GM23338 (cell line): Measurements from ENCODE around the gene ZNF354C.

ENCODE experiments used
- CREB1 ChIP-seq: fragments of 250-450 bp; sonication (Bioruptor Pico); IDR thresholded peaks from 2 replicates; pipeline ENCODE4 v1.5.0; 2020; ENCODE audit warnings: low read depth, mild to moderate bottlenecking, moderate library complexity
- EZH2 ChIP-seq: fragments of 200-600 bp; sonication (generic); IDR thresholded peaks from one replicate; pipeline ENCODE4 v1.8.0; 2017; ENCODE audit warnings: antibody characterized with exemption, mild to moderate bottlenecking, low read depth; ENCODE audit not compliant: unreplicated experiment
- EZH2phosphoT487 ChIP-seq: fragments of 200-600 bp; sonication (generic); IDR thresholded peaks from one replicate; pipeline ENCODE4 v1.8.1; 2018; ENCODE audit warnings: antibody characterized with exemption; ENCODE audit not compliant: unreplicated experiment
- JUNB ChIP-seq: IDR thresholded peaks from one replicate; pipeline ENCODE4 v1.6.1; 2016; ENCODE audit warnings: antibody characterized with exemption; ENCODE audit not compliant: unreplicated experiment
- NANOG ChIP-seq: IDR thresholded peaks from 2 replicates; pipeline ENCODE4 v1.6.1; 2016; ENCODE audit warnings: antibody characterized with exemption, borderline replicate concordance
- POLR2AphosphoS5 ChIP-seq: IDR thresholded peaks from 2 replicates; pipeline ENCODE4 v1.6.1; 2016; ENCODE audit warnings: antibody characterized with exemption, low read depth
- STAT1 ChIP-seq: IDR thresholded peaks from one replicate; pipeline ENCODE4 v1.6.1; 2016; ENCODE audit warnings: antibody characterized with exemption; ENCODE audit not compliant: unreplicated experiment
- ZNF114 ChIP-seq: fragments of 250-450 bp; sonication (Bioruptor Pico); IDR thresholded peaks from 2 replicates; pipeline ENCODE4 v1.5.0; 2020; ENCODE audit warnings: mild to moderate bottlenecking, moderate library complexity
- ZNF331 ChIP-seq: fragments of 250-450 bp; sonication (Bioruptor Pico); IDR thresholded peaks from 2 replicates; pipeline ENCODE4 v1.5.0; 2020; ENCODE audit warnings: low read depth, mild to moderate bottlenecking, moderate library complexity
- TF ChIP-seq, protein P1 (sequence below): IDR thresholded peaks from one replicate; pipeline ENCODE4 v1.6.1; 2018; ENCODE audit warnings: antibody characterized with exemption; ENCODE audit not compliant: unreplicated experiment
- TF ChIP-seq, protein P2 (sequence below), 2 experiments: fragments of 200-600 bp in 1 of 2; sonication (generic) in 1 of 2; conservative IDR thresholded peaks; 2 replicates each; pipeline versions ENCODE4 v1.5.1 to v1.6.1; 2016 to 2017; ENCODE audit warnings: antibody characterized with exemption in 2 of 2, low read depth in 2 of 2, mild to moderate bottlenecking in 2 of 2, moderate library complexity in 1 of 2
- TF ChIP-seq, protein P3 (sequence below): IDR thresholded peaks from 2 replicates; pipeline ENCODE4 v1.6.1; 2016; ENCODE audit warnings: antibody characterized with exemption

- TF ChIP-seq CREB1 (CRISPR knock-in tag): no peak
- no peak for TF ChIP-seq EZH2
- TF ChIP-seq, protein P1, sequence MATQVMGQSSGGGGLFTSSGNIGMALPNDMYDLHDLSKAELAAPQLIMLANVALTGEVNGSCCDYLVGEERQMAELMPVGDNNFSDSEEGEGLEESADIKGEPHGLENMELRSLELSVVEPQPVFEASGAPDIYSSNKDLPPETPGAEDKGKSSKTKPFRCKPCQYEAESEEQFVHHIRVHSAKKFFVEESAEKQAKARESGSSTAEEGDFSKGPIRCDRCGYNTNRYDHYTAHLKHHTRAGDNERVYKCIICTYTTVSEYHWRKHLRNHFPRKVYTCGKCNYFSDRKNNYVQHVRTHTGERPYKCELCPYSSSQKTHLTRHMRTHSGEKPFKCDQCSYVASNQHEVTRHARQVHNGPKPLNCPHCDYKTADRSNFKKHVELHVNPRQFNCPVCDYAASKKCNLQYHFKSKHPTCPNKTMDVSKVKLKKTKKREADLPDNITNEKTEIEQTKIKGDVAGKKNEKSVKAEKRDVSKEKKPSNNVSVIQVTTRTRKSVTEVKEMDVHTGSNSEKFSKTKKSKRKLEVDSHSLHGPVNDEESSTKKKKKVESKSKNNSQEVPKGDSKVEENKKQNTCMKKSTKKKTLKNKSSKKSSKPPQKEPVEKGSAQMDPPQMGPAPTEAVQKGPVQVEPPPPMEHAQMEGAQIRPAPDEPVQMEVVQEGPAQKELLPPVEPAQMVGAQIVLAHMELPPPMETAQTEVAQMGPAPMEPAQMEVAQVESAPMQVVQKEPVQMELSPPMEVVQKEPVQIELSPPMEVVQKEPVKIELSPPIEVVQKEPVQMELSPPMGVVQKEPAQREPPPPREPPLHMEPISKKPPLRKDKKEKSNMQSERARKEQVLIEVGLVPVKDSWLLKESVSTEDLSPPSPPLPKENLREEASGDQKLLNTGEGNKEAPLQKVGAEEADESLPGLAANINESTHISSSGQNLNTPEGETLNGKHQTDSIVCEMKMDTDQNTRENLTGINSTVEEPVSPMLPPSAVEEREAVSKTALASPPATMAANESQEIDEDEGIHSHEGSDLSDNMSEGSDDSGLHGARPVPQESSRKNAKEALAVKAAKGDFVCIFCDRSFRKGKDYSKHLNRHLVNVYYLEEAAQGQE: no peak
- TF ChIP-seq, protein P2, sequence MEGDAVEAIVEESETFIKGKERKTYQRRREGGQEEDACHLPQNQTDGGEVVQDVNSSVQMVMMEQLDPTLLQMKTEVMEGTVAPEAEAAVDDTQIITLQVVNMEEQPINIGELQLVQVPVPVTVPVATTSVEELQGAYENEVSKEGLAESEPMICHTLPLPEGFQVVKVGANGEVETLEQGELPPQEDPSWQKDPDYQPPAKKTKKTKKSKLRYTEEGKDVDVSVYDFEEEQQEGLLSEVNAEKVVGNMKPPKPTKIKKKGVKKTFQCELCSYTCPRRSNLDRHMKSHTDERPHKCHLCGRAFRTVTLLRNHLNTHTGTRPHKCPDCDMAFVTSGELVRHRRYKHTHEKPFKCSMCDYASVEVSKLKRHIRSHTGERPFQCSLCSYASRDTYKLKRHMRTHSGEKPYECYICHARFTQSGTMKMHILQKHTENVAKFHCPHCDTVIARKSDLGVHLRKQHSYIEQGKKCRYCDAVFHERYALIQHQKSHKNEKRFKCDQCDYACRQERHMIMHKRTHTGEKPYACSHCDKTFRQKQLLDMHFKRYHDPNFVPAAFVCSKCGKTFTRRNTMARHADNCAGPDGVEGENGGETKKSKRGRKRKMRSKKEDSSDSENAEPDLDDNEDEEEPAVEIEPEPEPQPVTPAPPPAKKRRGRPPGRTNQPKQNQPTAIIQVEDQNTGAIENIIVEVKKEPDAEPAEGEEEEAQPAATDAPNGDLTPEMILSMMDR (conservative IDR thresholded peaks at IDR 0.05; ENCODE audit: low read depth in 2 of 2): no peak
- TF ChIP-seq POLR2AphosphoS5: no peak
- TF ChIP-seq ZNF331 (CRISPR knock-in tag): no peak
- TF ChIP-seq JUNB: no peak
- TF ChIP-seq, protein P3, sequence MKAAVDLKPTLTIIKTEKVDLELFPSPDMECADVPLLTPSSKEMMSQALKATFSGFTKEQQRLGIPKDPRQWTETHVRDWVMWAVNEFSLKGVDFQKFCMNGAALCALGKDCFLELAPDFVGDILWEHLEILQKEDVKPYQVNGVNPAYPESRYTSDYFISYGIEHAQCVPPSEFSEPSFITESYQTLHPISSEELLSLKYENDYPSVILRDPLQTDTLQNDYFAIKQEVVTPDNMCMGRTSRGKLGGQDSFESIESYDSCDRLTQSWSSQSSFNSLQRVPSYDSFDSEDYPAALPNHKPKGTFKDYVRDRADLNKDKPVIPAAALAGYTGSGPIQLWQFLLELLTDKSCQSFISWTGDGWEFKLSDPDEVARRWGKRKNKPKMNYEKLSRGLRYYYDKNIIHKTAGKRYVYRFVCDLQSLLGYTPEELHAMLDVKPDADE: no peak
- TF ChIP-seq EZH2phosphoT487: no peak
- TF ChIP-seq STAT1: no peak
- TF ChIP-seq NANOG: no peak
- TF ChIP-seq ZNF114 (CRISPR knock-in tag): no peak
Observed at GRCh38 chr5:179123491-179124272, 63.5 kb downstream of the ZNF354C start.
